Embryonic facial prominence (tissue), 1 donor: Measurements from ENCODE around the gene SCT.
"Not testable (repeated sequence)": the region's sequence is repeated elsewhere in the genome, so short reads cannot be mapped to it uniquely, and the experiment has no call there.

Experiments
- DNase-seq: peaks from one replicate; pipeline ENCODE4 v3.0.0-alpha.2; 2016; ENCODE audit errors: extremely low spot score

The SCT gene, protein sequence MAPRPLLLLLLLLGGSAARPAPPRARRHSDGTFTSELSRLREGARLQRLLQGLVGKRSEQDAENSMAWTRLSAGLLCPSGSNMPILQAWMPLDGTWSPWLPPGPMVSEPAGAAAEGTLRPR

DNA sequence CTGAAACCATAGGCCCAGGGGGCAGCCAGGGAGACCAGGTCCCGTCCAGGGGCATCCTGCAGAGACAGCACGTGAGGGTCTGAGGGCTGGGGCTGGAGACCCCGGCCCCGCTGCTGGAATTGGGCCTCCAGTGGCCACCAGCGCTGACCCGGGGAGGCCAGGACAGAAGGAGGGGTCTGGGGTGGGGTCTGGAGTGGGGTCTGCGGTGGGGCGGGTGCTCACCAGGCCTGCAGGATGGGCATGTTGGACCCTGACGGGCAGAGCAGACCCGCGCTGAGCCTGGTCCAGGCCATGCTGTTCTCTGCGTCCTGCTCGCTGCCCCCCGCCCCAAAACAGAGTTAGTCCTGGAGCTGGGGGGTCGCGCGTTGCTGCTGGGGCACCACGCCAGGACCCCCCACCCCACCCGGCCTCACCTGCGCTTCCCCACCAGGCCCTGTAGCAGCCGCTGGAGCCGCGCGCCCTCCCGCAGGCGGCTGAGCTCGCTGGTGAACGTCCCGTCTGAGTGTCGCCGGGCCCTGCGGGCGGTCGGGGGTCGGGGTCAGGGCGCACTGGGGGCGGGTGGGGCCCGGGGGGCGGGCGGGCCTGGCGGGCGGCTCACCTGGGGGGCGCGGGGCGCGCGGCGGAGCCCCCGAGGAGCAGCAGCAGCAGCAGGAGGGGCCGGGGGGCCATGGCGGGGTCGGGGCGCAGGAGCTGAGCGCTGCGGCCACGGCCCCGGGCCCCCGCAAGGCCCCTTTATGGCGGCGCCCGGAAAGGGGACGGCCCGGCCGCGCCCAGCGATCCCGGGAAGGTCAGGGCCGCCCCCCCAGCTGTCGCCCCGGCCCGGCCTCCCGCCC, at the start of gene SCT:
Gene SCT, minus strand, starts transcription at position 707 of the 833 bp plus-strand sequence. Its CDS starts 38 bp downstream, at position 669.
- no peak for DNase-seq

DNA sequence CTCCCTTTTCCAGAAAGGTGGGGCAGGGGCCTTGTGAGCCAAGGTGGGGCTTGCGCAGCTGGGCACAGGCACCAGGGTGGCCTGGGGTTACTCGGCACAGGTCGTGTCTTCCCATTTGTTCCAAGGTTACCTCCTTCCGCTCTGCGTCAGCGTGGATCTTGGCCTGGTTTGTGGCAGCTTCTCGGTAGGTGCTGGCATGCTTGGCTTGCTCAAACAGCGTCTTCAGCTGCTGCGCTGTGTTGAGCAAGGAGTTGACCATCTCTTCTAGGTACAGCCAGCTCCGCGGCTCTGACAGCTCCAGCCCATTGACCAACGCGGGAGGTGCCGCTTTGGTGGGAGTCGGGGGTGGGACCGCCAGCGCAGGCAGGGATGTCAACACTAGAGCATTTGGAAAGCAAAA, 47.4 kb upstream of the SCT start:
- no peak for DNase-seq

DNA sequence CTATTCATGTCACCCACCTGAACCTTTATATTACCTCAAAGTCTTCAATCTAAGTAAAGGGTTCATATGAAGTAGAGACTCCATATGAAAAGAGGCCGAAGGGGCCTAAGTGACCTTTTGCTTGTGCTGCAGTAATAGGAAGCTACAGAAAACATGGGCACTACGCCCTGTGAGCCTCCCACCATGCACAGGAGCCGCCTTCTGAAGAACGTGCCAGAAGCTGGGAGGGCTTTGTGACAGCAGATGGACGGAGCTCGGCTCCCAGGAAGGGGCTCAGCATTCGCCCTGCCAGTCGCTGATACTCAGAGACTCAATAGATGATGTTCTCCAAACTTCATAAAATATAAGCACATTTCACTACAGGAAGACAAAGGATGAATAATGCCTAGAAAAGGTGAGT, 46.9 kb upstream of the SCT start:
- no peak for DNase-seq

DNA sequence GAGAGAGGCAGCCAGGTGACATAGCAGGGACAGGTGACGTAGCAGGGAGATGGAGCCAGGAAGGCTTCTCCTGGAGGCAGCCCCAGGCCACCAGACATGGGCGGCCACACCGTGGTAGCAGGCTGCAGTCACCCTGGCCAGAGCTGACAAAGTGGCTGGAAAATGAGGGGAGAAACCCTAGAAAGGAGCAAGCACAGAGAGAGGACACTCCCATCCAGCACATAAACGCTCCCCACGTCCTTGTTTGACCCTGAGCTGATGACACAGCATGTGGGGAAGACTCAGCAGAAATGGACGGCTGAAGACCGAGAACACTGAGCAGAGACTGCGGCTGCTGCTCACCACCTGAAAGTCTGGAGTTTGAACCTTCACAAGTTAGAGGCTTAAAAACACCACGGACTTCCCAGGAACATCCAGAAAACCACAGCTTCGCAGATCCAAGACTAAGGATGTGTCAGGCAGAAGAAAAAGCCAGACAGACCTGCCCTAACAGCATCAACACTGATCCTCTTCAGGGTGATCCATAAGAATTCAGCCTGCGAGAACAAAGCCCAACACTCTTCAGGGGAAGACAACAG, 38.8 kb upstream of the SCT start:
- DNase-seq, result no peak

DNA sequence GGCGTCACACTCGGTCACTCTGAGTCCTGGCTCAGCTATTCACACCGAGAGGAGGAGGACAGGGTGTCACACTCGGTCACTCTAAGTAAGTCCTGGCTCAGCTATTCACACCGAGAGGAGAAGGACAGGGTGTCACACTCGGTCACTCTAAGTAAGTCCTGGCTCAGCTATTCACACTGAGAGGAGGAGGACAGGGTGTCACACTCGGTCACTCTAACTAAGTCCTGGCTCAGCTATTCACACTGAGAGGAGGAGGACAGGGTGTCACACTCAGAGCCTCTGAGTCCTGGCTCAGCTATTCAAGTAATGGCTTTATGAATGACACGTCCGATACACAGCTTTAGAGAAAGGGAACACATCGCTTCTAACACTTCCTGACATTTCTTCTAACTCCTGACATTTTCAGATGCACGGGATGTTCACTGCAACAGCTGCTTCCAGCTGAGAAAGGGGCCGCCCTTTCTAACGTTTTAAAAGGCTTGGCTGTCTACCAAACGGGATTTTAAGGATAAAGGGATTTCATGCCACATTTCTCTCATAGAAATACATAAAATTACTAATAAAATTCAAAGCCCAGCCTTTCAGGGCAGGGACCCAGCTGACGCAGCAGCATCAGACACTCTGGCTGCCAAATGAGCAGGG, 38.2 kb upstream of the SCT start:
- DNase-seq, result no peak

DNA sequence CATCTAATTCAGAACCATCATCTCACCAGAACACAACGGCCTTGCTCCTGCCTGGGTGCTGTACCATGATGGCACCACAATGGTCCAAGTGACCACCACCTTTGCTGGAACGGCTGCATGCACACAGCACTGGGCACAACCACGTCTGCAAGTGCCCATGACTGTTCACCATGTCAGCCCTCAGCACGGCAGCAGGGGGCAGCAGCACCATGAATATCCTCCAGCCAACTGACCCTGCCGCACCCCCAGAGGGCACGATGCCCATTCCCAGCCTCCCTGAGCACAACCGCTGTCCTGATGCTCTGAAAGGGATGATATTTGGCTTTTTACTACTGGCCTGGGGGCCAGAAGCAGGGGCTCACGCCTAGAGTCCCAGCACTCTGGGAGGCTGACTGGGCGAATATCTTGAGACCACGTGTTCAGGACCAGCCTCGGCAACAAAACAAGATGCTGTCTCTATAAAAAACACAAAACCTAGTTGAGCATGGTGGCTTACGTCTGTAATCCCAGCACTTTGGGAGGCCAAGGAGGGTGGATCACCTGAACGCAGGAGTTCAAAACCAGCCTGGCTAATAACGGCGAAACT, 35.8 kb upstream of the SCT start:
- no peak for DNase-seq

DNA sequence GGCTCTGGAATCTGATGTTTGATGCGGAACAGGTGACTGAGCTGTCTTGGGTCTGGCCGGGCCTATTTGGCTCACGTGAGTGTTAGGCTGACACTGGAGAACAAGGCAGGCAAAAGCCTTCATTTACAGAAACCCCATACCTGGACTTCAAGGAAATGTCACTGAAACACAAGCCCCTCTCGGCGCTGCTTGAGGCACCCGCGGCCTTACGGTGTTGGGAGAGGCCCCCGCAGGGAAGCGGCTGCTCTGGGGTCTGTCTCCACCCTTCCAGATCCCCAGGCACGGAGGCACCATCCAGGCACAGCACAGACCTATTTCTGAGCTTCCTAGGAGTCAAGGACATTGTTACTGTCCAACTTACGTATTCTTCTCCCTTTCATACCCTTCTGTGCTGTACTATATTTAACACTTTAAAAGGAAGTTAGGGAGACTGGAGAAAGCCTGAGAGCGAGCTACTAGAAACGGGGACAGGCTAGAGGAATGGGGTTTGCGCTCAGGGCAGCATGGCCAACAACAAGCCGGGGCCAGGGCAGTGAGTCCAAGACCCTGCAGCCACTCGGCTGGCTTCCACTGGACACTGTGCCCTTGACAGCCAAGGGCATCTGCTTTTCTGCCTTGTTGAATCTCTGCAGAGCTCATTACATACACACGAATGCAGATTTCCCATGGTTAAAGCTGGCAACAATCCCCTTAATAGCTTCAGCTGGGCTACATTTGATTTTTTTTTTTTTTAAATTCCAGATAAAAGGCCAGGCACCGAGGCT, 33.9 kb upstream of the SCT start:
- DNase-seq, result no peak

DNA sequence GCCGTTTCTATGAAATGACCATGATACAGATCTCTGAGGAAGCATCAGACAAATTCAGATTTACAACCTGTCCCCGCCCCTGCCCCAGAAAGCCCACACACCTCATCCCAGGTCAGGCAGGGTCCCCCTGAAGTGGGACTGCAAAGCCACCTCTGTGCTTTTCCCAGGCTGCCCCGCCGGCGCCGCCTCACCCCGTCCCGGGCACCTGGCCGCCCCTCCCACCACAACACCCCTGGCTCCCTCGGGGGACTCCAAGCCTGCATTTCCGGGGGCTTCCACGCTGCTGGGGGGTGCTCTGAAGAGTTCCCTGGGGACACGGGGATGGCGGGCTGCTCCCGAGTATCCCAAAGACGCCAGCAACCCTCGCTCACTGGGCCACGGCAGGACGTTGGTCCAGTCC, 33.3 kb upstream of the SCT start:
- DNase-seq, result no peak

DNA sequence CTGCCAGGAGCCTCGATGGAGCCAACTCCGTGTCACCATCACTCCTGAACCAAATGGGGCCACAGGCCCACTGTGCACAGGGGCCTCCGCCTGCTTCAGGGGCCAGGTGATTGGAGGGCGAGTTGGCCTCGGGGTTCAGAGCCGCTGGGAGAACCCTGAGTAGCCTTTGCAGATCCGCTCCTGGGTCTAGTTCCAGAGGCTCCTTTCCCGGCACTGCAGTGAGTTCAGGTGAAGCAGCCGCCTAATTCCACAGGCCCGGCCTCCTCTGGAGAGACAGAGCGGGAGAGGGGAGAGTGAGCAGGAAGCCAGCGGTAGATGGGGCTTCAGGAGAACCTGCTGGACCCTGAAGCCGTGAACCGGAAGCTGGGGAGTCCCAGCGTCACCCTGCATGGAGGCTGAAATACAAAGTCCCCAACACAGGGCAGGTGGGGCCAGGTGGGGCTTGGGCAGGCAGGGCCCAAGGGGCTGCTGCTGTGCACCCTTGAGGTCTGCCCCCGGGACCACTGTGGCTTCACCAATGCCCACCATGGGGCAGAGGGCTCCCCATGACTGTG, 32.6 kb upstream of the SCT start:
- no peak for DNase-seq

DNA sequence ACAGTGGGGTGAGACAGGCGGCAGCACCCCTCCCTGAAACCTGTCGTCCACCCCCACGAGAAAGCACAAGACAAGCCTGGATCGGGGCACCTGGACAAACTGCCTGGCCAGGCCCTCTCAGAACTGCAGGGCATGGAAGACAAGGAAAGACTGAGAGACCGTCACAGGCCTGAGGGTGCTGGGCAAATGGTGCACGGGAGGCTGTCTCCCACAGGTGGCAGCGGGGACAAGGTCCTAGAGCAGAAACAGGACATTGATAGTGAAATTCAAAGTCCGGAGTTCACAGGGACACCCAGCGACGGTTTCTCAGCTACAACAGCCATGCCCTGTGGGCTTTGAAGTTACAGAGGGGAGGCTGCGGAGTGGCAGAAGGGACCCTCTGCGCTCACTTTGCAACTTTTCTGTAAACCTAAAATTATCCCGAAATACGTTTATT, 30.7 kb upstream of the SCT start:
- DNase-seq, result no peak

DNA sequence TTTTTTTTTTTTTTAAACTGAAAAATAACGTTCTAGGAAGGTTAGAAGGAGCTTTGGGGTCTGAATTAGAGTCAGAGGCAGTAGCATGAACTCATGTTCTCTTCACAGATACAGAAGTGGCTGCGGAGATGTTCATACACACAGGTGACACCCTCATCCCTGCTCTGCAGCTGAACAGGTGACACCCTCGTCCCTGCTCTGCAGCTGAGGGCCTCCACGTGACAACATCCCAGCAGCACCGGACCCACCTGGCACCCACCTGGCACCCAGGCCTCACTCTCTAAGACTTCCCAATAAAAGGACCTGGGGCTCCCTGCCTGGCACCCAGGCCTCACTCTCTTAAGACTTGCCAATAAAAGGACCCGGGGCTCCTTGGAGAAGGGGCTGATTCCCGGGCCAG, 29.9 kb upstream of the SCT start:
- DNase-seq, result no peak

DNA sequence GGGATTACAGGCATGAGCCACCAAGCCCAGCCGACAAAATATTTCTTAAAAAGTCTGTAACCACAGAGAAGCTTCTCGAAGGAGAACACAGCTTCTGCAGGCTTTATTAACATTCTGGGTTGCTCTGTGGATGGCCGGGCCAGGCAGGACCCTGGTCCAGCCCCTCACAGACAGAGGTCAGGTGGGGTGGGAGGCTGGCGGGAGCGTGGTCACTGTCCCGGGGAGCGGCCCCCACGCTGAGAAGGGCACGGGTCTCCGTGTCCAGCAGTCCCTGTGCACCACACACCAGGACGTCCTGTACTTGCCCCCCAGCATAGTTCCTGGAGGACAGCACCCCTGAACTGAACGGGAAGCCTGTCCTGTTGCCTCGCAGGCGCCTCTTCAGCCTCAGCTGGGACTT, 29.4 kb upstream of the SCT start:
- DNase-seq, result no peak

DNA sequence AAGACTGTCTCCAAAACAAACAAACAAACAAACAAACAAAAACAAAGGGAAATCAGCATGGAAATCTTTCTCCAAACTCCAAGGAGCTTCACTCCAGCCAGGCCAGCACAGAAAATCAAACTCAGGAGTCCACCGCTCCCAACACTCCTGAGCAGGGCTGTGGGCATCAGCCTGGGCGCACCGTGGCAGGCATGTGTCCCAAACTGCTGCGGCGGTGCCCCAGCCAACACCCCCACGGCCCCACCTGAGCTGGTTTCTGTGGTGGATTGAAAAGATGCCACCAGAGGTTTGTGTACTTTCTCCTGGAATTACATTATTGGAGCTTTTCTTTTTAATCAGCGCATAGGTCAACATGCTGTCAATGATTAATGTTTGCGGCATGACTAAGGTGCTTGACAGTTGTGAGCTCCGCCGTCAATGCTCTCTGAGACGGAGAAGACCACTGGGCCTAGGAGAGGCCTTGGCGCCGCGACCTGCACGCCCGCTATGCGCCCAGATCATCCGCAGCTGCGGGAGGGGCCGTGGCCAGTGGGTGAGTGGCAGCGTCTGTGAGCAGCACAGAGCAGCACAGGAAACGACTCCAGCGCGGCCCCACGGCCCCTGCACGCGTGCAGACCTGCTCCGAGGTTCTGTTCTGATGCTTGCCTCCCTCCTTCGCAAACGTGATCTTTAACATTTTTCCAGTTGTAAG, 28.2 kb upstream of the SCT start:
- DNase-seq, result no peak

DNA sequence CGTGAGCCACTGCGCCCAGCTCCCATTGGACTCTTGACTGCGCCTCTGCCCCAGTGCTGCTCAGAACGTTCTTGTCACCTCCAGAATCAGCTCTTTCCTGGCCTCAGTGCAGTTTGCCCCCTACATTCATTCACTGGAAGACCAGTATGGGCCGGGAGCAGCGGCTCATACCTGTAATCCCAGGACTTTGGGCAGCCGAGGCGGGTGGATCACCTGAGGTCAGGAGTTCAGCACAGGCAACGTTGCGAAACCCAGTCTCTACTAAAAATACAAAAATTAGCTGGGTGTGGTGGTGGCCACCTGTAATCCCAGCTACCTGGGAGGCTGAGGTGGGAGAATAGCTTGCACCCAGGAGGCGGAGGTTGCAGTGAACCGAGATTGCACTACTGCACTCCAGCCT, 27.5 kb upstream of the SCT start:
- DNase-seq, result not testable (repeated sequence)

DNA sequence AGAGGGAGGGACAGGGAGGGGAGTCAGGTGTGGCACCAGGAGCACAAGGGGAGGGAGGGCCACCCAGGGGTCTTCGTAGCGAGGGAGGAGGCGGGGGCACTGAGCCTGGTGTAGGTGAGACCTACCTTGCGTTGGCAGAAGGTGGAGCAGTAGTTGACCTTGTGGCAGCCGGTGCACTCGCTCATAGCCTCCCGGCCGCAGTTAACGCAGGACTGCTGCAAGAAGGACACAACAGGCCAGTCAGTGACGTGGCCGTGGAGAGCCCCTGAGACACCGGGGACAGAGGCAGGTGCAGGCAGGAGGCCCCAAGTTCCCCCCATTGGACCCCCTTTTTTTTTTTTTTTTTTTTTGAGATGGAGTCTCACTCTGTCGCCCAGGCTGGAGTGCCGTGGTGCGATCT, 26.9 kb upstream of the SCT start:
- no peak for DNase-seq

DNA sequence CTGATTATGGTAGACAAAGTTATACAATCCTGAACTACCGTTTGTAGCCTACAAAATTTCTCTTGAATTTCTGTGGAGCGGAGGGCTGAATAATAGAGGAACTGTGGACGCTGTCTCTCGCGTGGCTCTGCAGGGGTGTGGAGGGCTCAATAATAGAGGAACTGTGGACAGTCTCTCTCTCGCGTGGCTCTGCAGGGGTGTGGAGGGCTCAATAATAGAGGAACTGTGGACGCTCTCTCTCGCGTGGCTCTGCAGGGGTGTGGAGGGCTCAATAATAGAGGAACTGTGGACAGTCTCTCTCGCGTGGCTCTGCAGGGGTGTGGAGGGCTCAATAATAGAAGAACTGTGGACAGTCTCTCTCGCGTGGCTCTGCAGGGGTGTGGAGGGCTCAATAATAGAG, 26.2 kb upstream of the SCT start:
- DNase-seq, result not testable (repeated sequence)

DNA sequence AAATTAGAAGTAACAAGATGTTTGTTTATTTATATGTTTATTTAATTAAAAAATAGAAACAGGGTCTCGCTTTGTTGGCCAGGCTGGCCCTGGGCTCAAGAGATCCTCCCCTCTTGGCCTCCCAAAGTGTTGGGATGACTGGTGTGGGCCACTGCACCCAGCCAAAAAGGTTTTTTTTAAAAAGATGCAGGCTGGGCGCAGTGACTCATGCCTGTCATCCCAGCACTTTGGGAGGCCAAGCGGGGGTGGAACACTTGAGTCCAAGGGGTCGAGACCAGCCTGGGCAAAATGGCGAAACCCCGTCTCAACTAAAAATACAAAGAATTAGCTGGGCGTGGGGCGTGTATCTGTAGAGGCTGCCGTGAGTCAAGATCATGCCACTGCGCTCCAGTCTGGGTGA, 23.5 kb upstream of the SCT start:
- no peak for DNase-seq

DNA sequence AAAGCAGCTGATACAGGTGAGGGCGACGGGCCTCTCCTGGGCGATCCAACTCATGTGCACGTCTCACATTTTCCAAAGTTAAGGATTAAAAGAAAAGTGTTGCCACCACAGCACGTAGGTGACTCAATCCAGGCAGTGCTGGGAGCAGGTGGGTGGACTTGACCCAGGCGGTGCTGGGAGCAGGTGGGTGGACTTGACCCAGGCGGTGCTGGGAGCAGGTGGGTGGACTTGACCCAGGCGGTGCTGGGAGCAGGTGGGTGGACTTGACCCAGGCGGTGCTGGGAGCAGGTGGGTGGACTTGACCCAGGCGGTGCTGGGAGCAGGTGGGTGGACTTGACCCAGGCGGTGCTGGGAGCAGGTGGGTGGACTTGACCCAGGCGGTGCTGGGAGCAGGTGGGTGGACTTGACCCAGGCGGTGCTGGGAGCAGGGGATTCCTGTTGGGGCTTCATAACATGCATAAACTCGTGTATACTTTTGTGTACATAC, 20.7 kb upstream of the SCT start:
- DNase-seq, result not testable (repeated sequence)

DNA sequence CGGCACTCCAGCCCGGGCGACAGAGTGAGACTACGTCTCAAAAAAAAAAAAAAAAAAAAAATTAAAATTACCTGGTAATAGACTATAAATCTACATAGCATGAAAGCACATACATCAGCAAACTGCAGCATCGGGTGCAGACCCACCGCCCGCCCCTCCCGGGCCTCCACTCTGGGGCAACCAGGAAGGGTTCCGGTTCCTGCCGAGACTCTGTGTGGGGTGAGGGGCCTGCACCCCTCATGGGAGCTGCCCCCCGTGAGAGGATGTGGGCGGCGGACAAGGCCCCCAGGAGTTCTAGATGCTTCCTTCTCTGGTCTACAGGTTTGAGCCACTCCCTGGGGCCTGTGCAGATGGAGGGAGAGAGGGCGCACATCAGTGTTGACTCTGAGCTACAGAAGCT, 19.2 kb upstream of the SCT start:
- no peak for DNase-seq

DNA sequence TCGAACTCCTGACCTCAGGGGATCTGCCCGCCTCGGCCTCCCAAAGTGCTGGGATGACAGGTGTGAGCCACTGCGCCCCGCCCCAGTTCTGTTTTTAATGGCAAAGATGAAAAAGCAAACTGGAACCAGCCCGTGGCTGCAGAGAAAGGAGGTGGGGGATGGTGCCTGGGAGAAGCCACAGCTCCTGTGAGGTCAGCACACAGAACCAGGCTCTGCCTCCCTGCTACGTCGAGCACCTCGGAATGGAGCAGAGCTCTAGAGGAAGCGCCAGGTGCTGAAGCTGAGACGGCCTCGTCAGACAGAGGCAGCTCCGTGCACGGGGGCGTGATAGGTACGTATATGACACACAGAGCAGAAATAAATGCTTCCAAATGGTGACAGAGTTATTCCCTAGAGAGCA, 18.6 kb upstream of the SCT start:
- DNase-seq, result no peak
